ENCODE data around the gene TBC1D25. TPM values are rescaled to one million over a fixed set of nuclear protein-coding genes. Genes with fewer than 3 reads are reported as not detected.

TBC1D25 gene
- total RNA-seq, 1 donor from 2014 or later = 12.0 TPM

- ATAC-seq (no peak), DNase-seq (no peak)
- no peak overlapping the region for H3K4me3 ChIP-seq
- no peaks in the 10 kb centered on the region for H3K4me1 ChIP-seq
- no peaks in the 10 kb centered on the region for H3K36me3 ChIP-seq
- H3K27me3 ChIP-seq (ENCODE audit: low read depth) = no peaks in the 10 kb centered on the region
- no peak overlapping the region for H3K27ac ChIP-seq
- intact Hi-C loops (cut with DNase I) = no loop called here
- H3K9me3 ChIP-seq = no peaks in the 10 kb centered on the region
- no peak for TF ChIP-seq CTCF (IDR thresholded peaks at IDR 0.05)
Measured at GRCh38 chrX:48493890-48494364, 45.6 kb upstream of the TBC1D25 start.

- no peaks in the 10 kb centered on the region for H3K9me3 ChIP-seq
- H3K4me3 ChIP-seq = no peak overlapping the region
- H3K4me1 ChIP-seq = no peaks in the 10 kb centered on the region
- no peak overlapping the region for H3K27ac ChIP-seq
- TF ChIP-seq CTCF (IDR thresholded peaks at IDR 0.05) = no peak
- intact Hi-C loops (cut with DNase I) = no loop called here
- no peak for ATAC-seq
- no peak for DNase-seq
- H3K36me3 ChIP-seq = no peaks in the 10 kb centered on the region
- no peaks in the 10 kb centered on the region for H3K27me3 ChIP-seq (ENCODE audit: low read depth)
Measured at GRCh38 chrX:48496660-48497059, 42.9 kb upstream of the TBC1D25 start.

- no peaks in the 10 kb centered on the region for H3K27me3 ChIP-seq (ENCODE audit: low read depth)
Measured at GRCh38 chrX:48497871-48498270, 41.6 kb upstream of the TBC1D25 start.

GRCh38 chrX:48498374-48498809, 41.1 kb upstream of the TBC1D25 start:
- TF ChIP-seq CTCF (IDR thresholded peaks at IDR 0.05) = no peak
- no peak for DNase-seq
- no peaks in the 10 kb centered on the region for H3K36me3 ChIP-seq
- no peak overlapping the region for H3K27ac ChIP-seq
- no peak for ATAC-seq
- H3K9me3 ChIP-seq = no peaks in the 10 kb centered on the region
- H3K27me3 ChIP-seq (ENCODE audit: low read depth) = no peaks in the 10 kb centered on the region
- intact Hi-C loops (cut with DNase I) = no loop called here
- no peaks in the 10 kb centered on the region for H3K4me1 ChIP-seq
- no peak overlapping the region for H3K4me3 ChIP-seq

More at GRCh38 chrX:48497871-48498270, 41.6 kb upstream of the TBC1D25 start:
- no peak for TF ChIP-seq CTCF (IDR thresholded peaks at IDR 0.05)
- no peaks in the 10 kb centered on the region for H3K9me3 ChIP-seq
- ATAC-seq (no peak), DNase-seq (no peak)
- intact Hi-C loops (cut with DNase I) = no loop called here
- H3K4me1 ChIP-seq = no peaks in the 10 kb centered on the region
- no peak overlapping the region for H3K4me3 ChIP-seq
- H3K36me3 ChIP-seq = no peaks in the 10 kb centered on the region
- H3K27ac ChIP-seq = no peak overlapping the region

- H3K36me3 ChIP-seq = no peaks in the 10 kb centered on the region
- DNase-seq (no peak), ATAC-seq (no peak)
- no peak for TF ChIP-seq CTCF (IDR thresholded peaks at IDR 0.05)
- no peaks in the 10 kb centered on the region for H3K9me3 ChIP-seq
- no peak overlapping the region for H3K27ac ChIP-seq
- no peaks in the 10 kb centered on the region for H3K4me1 ChIP-seq
- no peaks in the 10 kb centered on the region for H3K27me3 ChIP-seq (ENCODE audit: low read depth)
- H3K4me3 ChIP-seq = no peak overlapping the region
- intact Hi-C loops (cut with DNase I) = no loop called here
Measured at GRCh38 chrX:48504261-48504660, 35.3 kb upstream of the TBC1D25 start.

GRCh38 chrX:48505481-48505880, 34.0 kb upstream of the TBC1D25 start:
- no peaks in the 10 kb centered on the region for H3K9me3 ChIP-seq
- TF ChIP-seq CTCF (IDR thresholded peaks at IDR 0.05) = no peak
- H3K4me3 ChIP-seq = no peak overlapping the region
- ATAC-seq (no peak), DNase-seq (no peak)
- no peak overlapping the region for H3K27ac ChIP-seq
- intact Hi-C loops (cut with DNase I) = no loop called here
- H3K27me3 ChIP-seq (ENCODE audit: low read depth) = no peaks in the 10 kb centered on the region
- no peaks in the 10 kb centered on the region for H3K36me3 ChIP-seq
- H3K4me1 ChIP-seq = no peaks in the 10 kb centered on the region

All from lower lobe of right lung (tissue), 2 donors.